ENCODE results near the gene LRRN1.

GRCh38 chr3:3853544-3853943 lies 54.3 kb downstream of the LRRN1 start:
- TF ChIP-seq CTCF (optimal IDR thresholded peaks at IDR 0.05 in 1 of 3, IDR thresholded peaks at IDR 0.05 in 1 of 3, conservative IDR thresholded peaks at IDR 0.05 in 1 of 3; ENCODE audit: extremely low read depth in 1 of 3, insufficient read depth in 2 of 3, low read length in 3 of 3) (no peak), EZH2 (IDR thresholded peaks at IDR 0.05; ENCODE audit: low read length) (no peak)
